WTC11 (cell line): ENCODE measurements around the gene KRT35.

Experiments used
- CREB1 ChIP-seq: sonication (generic); formaldehyde crosslinking; IDR thresholded peaks from 2 replicates; pipeline ENCODE4 v1.8.0; 2023; ENCODE audit warnings: mild to moderate bottlenecking, missing genetic modification reagents
- GABPB1 ChIP-seq: sonication (generic); formaldehyde crosslinking; IDR thresholded peaks from 2 replicates; pipeline ENCODE4 v1.8.1; 2023; ENCODE audit warnings: mild to moderate bottlenecking, missing genetic modification reagents
- GRHL2 ChIP-seq: fragments of 250-450 bp; sonication (Bioruptor Pico); IDR thresholded peaks from 2 replicates; pipeline ENCODE4 v1.8.0; 2022; ENCODE audit warnings: mild to moderate bottlenecking, moderate library complexity; ENCODE audit not compliant: insufficient replicate concordance, severe bottlenecking
- MYBL2 ChIP-seq: sonication (generic); formaldehyde crosslinking; IDR thresholded peaks from 2 replicates; pipeline ENCODE4 v1.8.1; 2023; ENCODE audit warnings: mild to moderate bottlenecking, moderate library complexity, missing genetic modification reagents
- NFATC4 ChIP-seq: fragments of 250-450 bp; sonication (Bioruptor Pico); IDR thresholded peaks from 2 replicates; pipeline ENCODE4 v1.9.0; 2021; ENCODE audit warnings: mild to moderate bottlenecking
- RELA ChIP-seq: sonication (generic); formaldehyde crosslinking; IDR thresholded peaks from 2 replicates; pipeline ENCODE4 v1.8.1; 2022; ENCODE audit warnings: missing genetic modification reagents, mild to moderate bottlenecking, borderline replicate concordance
- SMAD4 ChIP-seq: sonication (generic); formaldehyde crosslinking; IDR thresholded peaks from 2 replicates; pipeline ENCODE4 v1.8.0; 2022; ENCODE audit warnings: mild to moderate bottlenecking, missing genetic modification reagents
- SP1 ChIP-seq: sonication (generic); formaldehyde crosslinking; conservative IDR thresholded peaks from 2 replicates; pipeline ENCODE4 v1.8.1; 2022; ENCODE audit warnings: missing genetic modification reagents
- TEAD4 ChIP-seq: sonication (generic); formaldehyde crosslinking; IDR thresholded peaks from 2 replicates; pipeline ENCODE4 v1.8.0; 2022; ENCODE audit warnings: mild to moderate bottlenecking, missing genetic modification reagents
- USF1 ChIP-seq: sonication (generic); formaldehyde crosslinking; IDR thresholded peaks from 2 replicates; pipeline ENCODE4 v1.8.0; 2022; ENCODE audit warnings: mild to moderate bottlenecking, missing genetic modification reagents
- USF2 ChIP-seq: sonication (generic); formaldehyde crosslinking; IDR thresholded peaks from 2 replicates; pipeline ENCODE4 v1.8.1; 2023; ENCODE audit warnings: mild to moderate bottlenecking, missing genetic modification reagents, moderate library complexity
- ZNF232 ChIP-seq: sonication (generic); formaldehyde crosslinking; IDR thresholded peaks from 2 replicates; pipeline ENCODE4 v1.8.0; 2022; ENCODE audit warnings: mild to moderate bottlenecking, missing genetic modification reagents
- ZSCAN18 ChIP-seq: fragments of 250-450 bp; sonication (Bioruptor Pico); IDR thresholded peaks from 2 replicates; pipeline ENCODE4 v2.1.2; 2022; ENCODE audit warnings: mild to moderate bottlenecking, moderate library complexity
- TF ChIP-seq, protein P1 (sequence below): fragments of 200-600 bp; IDR thresholded peaks from 2 replicates; pipeline ENCODE4 v1.8.0; 2022; ENCODE audit warnings: antibody characterized with exemption

- TF ChIP-seq, protein P1, sequence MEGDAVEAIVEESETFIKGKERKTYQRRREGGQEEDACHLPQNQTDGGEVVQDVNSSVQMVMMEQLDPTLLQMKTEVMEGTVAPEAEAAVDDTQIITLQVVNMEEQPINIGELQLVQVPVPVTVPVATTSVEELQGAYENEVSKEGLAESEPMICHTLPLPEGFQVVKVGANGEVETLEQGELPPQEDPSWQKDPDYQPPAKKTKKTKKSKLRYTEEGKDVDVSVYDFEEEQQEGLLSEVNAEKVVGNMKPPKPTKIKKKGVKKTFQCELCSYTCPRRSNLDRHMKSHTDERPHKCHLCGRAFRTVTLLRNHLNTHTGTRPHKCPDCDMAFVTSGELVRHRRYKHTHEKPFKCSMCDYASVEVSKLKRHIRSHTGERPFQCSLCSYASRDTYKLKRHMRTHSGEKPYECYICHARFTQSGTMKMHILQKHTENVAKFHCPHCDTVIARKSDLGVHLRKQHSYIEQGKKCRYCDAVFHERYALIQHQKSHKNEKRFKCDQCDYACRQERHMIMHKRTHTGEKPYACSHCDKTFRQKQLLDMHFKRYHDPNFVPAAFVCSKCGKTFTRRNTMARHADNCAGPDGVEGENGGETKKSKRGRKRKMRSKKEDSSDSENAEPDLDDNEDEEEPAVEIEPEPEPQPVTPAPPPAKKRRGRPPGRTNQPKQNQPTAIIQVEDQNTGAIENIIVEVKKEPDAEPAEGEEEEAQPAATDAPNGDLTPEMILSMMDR: no peak
- TF ChIP-seq USF1 (CRISPR knock-in tag) (no peak), GRHL2 (no peak), SMAD4 (no peak), CREB1 (CRISPR knock-in tag) (peak; percentile 34; the same call in 1 of the 2 replicates), ZNF232 (no peak), MYBL2 (CRISPR knock-in tag) (0 out of 2 replicates have a peak, but pooled peaks have one; percentile 54), TEAD4 (CRISPR knock-in tag) (no peak), NFATC4 (CRISPR knock-in tag) (no peak), RELA (peak; percentile 73; the same call in 1 of the 2 replicates), USF2 (CRISPR knock-in tag) (no peak), ZSCAN18 (CRISPR knock-in tag) (no peak), SP1 (CRISPR knock-in tag) (0 out of 2 replicates have a peak, but pooled peaks have one; percentile 35), GABPB1 (CRISPR knock-in tag) (no peak)
Measured at GRCh38 chr17:41527063-41528023, 46.4 kb upstream of the KRT35 start.
